ENCODE measurements around the gene RAPGEF3. TPM values are rescaled to one million over a fixed set of nuclear protein-coding genes. Genes with fewer than 3 reads are reported as not detected.

Gene RAPGEF3
- total and polyA plus RNA-seq, 9 donors = 16.9 to 132 (median 83.5) TPM

DNA sequence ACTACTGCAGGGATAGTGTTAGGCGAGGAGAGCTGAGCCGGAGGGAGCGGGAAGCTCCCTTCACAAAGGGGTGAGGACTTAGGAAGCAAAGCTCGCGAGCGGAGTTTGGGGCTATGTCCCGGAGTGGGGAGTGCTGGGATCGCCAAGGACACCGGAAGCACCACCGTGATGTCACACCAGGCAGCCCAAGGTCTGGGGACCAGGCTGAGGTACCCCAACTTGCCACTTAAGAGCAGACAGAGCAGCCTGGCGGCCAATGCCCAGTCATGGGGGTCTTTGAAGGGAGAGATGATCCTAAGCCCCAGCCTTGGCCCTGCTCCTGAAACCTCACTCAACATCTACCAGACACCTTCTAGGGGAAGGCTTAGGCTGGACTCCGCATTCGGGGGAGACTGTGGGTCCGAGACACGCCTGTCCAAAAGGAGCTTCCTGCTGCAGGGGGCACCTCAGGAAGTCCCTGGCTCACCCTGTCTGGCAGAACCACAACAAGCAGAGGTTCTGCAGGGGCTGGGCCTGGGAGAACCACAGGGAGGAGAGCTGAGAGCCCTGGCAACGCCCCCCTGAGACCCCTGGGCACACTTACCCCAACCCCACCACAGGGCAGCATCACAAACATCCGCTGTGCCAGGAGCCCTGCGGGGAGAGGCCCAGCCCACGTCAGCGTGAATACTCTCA, 32.1 kb upstream of the RAPGEF3 start:
- no peak for DNase-seq
- TF ChIP-seq POLR2A (IDR thresholded peaks at IDR 0.05) (no peak), CTCF (IDR thresholded peaks at IDR 0.05) (no peak)
- Histone ChIP-seq H3K4me3 (no peak overlapping the region), H3K9me3 (no peaks in the 10 kb centered on the region), H3K36me3 (no peaks in the 10 kb centered on the region), H3K4me1 (ENCODE audit: insufficient read depth) (no peaks in the 10 kb centered on the region), H3K27ac (no peak overlapping the region), H3K27me3 (no peaks in the 10 kb centered on the region)
- intact Hi-C loops (cut with DNase I) = no loop called here
- WGBS, 3 donors = 90 to 92% (median 91%) methylated on average over 20 of the region's 20 CpGs

GRCh38 chr12:47789712-47790489, 31.2 kb upstream of the RAPGEF3 start:
- Histone ChIP-seq H3K9me3 (no peaks in the 10 kb centered on the region), H3K27ac (no peak overlapping the region), H3K4me3 (no peak overlapping the region), H3K36me3 (no peaks in the 10 kb centered on the region), H3K27me3 (no peaks in the 10 kb centered on the region), H3K4me1 (ENCODE audit: insufficient read depth) (no peaks in the 10 kb centered on the region)
- intact Hi-C loops (cut with DNase I) = loop anchor here in 2 of 4 donors (5.0 to 10.0 kb wide), 2 partner anchors 45 to 47 kb away; no protein-coding TSS in a partner anchor
- TF ChIP-seq EP300 (IDR thresholded peaks at IDR 0.05) (no peak), POLR2A (IDR thresholded peaks at IDR 0.05) (no peak), CTCF (IDR thresholded peaks at IDR 0.05) (no peak)
- WGBS, 3 donors = 87 to 90% (median 88%) methylated on average over 20 to 22 of the region's 22 CpGs
- no peak for DNase-seq

DNA sequence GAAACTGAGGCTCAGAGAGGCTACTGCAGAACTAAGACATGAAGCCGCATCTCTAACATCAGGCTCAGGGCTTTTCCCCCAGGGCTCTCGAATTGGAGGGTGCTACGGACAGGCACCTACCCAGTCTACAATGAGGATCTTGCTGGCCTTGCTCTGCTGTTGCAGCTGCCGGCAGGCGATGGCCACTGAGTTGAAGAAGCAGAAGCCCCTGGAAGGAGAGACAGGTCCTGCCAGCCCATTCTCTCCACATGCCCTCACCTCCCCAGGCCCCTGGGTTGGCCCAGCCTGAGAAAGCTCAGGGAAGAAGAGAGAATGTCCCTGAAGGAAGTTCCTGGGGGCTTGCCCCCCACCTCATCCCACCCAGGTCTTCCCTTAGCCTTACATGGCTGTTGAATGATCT, 30.5 kb upstream of the RAPGEF3 start:
- no peak for DNase-seq
- Histone ChIP-seq H3K36me3 (no peaks in the 10 kb centered on the region), H3K4me3 (no peak overlapping the region), H3K27me3 (no peaks in the 10 kb centered on the region), H3K9me3 (no peaks in the 10 kb centered on the region), H3K4me1 (ENCODE audit: insufficient read depth) (no peaks in the 10 kb centered on the region), H3K27ac (no peak overlapping the region)
- intact Hi-C loops (cut with DNase I) = loop anchor here in 2 of 4 donors (5.0 to 10.0 kb wide), 2 partner anchors 46 to 48 kb away; no protein-coding TSS in a partner anchor
- 89 to 93% (median 90%) methylated on average over 5 of the region's 5 CpGs for WGBS, 3 donors
- TF ChIP-seq POLR2A (IDR thresholded peaks at IDR 0.05) (no peak), EP300 (IDR thresholded peaks at IDR 0.05) (no peak), CTCF (IDR thresholded peaks at IDR 0.05) (no peak)

- WGBS, 3 donors = 75 to 79% (median 77%) methylated on average over 14 of the region's 14 CpGs
Measured at GRCh38 chr12:47787596-47788319, 29.1 kb upstream of the RAPGEF3 start.

More at GRCh38 chr12:47787596-47788319, 29.1 kb upstream of the RAPGEF3 start:
- no peaks in the 10 kb centered on the region for H3K9me3 ChIP-seq
- intact Hi-C loops (cut with DNase I) = loop anchor here in 2 of 4 donors (5.0 to 10.0 kb wide), 2 partner anchors 47 to 50 kb away; no protein-coding TSS in a partner anchor
- no peaks in the 10 kb centered on the region for H3K27me3 ChIP-seq
- H3K4me3 ChIP-seq = no peak overlapping the region
- no peaks in the 10 kb centered on the region for H3K4me1 ChIP-seq (ENCODE audit: insufficient read depth)
- no peak for DNase-seq
- no peaks in the 10 kb centered on the region for H3K36me3 ChIP-seq
- no peak overlapping the region for H3K27ac ChIP-seq
- TF ChIP-seq EP300 (IDR thresholded peaks at IDR 0.05) (no peak), POLR2A (IDR thresholded peaks at IDR 0.05) (no peak), CTCF (IDR thresholded peaks at IDR 0.05) (no peak)
